Lung (tissue), 12 donors: ENCODE data around the gene STEAP3. TPM values are rescaled to one million over a fixed set of nuclear protein-coding genes. Genes with fewer than 3 reads are reported as not detected.

Source experiments
- ATAC-seq: fragments of 200-7000 bp; cut with Tn5 transposase; one replicate; pipeline ENCODE4 v1.9.1; 2020; ENCODE audit warnings: moderate number of reproducible peaks; ENCODE audit not compliant: insufficient read depth, low FRiP score
- DNase-seq, 3 donors: peaks; one replicate each; pipeline ENCODE4 v3.0.0-alpha.2; 2013 to 2017
- H3K27ac ChIP-seq, 2 donors: one replicate each; pipeline ENCODE4 v1.5.1; 2013; ENCODE audit warnings: mild to moderate bottlenecking in 2 of 2, moderate library complexity in 2 of 2, control low read depth in 1 of 2, inconsistent platforms in 1 of 2, low read depth in 1 of 2, low read length in 1 of 2
- H3K27me3 ChIP-seq, 3 donors: one replicate each; pipeline ENCODE4 v1.5.1; 2013; ENCODE audit warnings: low read length in 2 of 3; ENCODE audit not compliant: control insufficient read depth in 3 of 3, insufficient read depth in 3 of 3
- H3K36me3 ChIP-seq, 4 donors: one replicate each; pipeline ENCODE4 v1.5.1; 2013; ENCODE audit warnings: low read length in 4 of 4, mild to moderate bottlenecking in 1 of 4, moderate library complexity in 1 of 4; ENCODE audit not compliant: control insufficient read depth in 4 of 4, insufficient read depth in 4 of 4
- H3K4me1 ChIP-seq, 5 donors: one replicate each; pipeline ENCODE4 v1.5.1; 2013; ENCODE audit warnings: low read length in 5 of 5, mild to moderate bottlenecking in 2 of 5, moderate library complexity in 1 of 5; ENCODE audit not compliant: control insufficient read depth in 5 of 5, insufficient read depth in 5 of 5
- H3K4me3 ChIP-seq: one replicate; pipeline ENCODE4 v1.5.1; 2013; ENCODE audit warnings: mild to moderate bottlenecking, control low read depth, moderate library complexity
- H3K9ac ChIP-seq, 2 donors: one replicate each; pipeline ENCODE4 v1.5.1; 2013; ENCODE audit warnings: low read length in 2 of 2, control low read depth in 1 of 2; ENCODE audit not compliant: insufficient read depth in 1 of 2
- H3K9me3 ChIP-seq, 4 donors: one replicate each; pipeline ENCODE4 v1.5.1; 2013; ENCODE audit warnings: low read length in 3 of 4, mild to moderate bottlenecking in 1 of 4, moderate library complexity in 1 of 4; ENCODE audit not compliant: control insufficient read depth in 4 of 4, insufficient read depth in 3 of 4
- CTCF ChIP-seq: IDR thresholded peaks from 2 replicates; pipeline ENCODE4 v1.5.1; 2012; ENCODE audit warnings: mild to moderate bottlenecking; ENCODE audit errors: control extremely low read depth, extremely low read depth
- WGBS, 2 donors: extraction: QIAGEN DNeasy Blood & Tissue Kit; methylation state at CpG; one replicate each; pipeline ENCODE4 v1.1.7; 2013; 5-methylcytosine and 5-hydroxymethylcytosine counted together
- polyA plus RNA-seq, 2 donors: library from polyadenylated mRNA; stranded (reverse); fragments of 200-250 nt; gene quantifications; one replicate each; pipeline ENCODE4 v1.2.1, GENCODE V29; 2013
- total RNA-seq, 2 donors: library from RNA; depleted of rRNA in 1 of 2; stranded (reverse); fragments of >200 nt in 1 of 2; gene quantifications; one replicate each; pipeline ENCODE4 v1.2.1, GENCODE V29; 2014 to 2021
- donor health status: control.
- donor health status: control.
- donor health status: Bipolar disorder and iron deficiency.
- donor health status: healthy.
- donor health status: DM: yes; HTN: yes; CAD: no.

Gene STEAP3
- total and polyA plus RNA-seq, 4 donors = 4.3 to 47.8 (median 20.1) TPM

DNA sequence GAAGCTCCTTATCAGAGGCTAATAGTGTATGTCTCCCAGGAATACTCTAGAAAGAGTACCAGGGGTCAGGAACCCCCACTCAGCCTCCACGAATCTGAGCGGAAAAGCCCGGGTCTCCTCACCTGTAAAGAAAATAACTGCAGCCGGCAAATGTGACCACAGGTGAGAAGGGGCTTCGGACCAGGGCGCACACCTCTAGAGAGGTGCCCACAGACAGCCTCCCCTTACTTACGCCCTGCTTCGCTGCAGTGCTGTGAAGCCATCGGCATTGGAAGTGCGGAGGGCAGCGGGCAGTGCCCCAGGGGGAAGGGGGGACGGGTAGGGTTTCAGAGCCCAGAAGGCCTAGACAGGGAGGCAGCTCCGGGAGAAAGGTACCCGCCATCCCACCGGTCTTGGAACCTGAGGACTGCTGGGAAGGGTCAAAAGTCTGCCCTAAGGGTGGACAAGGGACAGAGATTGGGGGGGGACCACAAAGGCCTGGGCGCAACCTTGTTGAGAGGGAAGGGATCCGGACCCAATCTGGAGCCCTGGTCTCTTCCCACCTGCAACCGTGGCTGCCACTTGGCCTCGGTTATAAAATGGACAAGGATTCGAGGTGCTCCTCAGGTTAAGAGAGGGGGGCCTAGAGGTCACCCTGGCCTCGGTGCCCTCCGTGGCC lies 642 bp upstream of the STEAP3 start:
- no peak overlapping the region for H3K27ac ChIP-seq
- peak overlapping the region; percentile 1 for H3K4me3 ChIP-seq
- H3K9ac ChIP-seq = no peak overlapping the region
- WGBS, 2 donors = 76% methylated on average over 22 of the region's 22 CpGs
- H3K27me3 ChIP-seq = peaks cover 0 to 13% (median 8%) of the 10 kb centered on the region in 3 donors
- no peaks in the 10 kb centered on the region for H3K9me3 ChIP-seq
- peaks cover 0 to 18% (median 4%) of the 10 kb centered on the region in 5 donors for H3K4me1 ChIP-seq
- ATAC-seq (no peak), DNase-seq (no peak)
- no peak for TF ChIP-seq CTCF
- no peaks in the 10 kb centered on the region for H3K36me3 ChIP-seq

GRCh38 chr2:119224391-119225104 lies 914 bp downstream of the STEAP3 start:
- whole genome bisulfite sequencing, 2 donors = 16 to 21% methylated on average over 13 of the region's 13 CpGs
- peaks cover 0 to 13% (median 8%) of the 10 kb centered on the region in 3 donors for H3K27me3 ChIP-seq
- no peak overlapping the region for H3K9ac ChIP-seq
- H3K4me1 ChIP-seq = peaks cover 0 to 16% (median 4%) of the 10 kb centered on the region in 5 donors
- TF ChIP-seq CTCF = no peak
- DNase-seq (no peak), ATAC-seq (peak; percentile 29)
- H3K4me3 ChIP-seq = peak overlapping the region; percentile 43
- no peaks in the 10 kb centered on the region for H3K36me3 ChIP-seq
- no peak overlapping the region for H3K27ac ChIP-seq
- H3K9me3 ChIP-seq = no peaks in the 10 kb centered on the region

- no peak for DNase-seq
- H3K27me3 ChIP-seq = peaks cover 0 to 13% (median 8%) of the 10 kb centered on the region in 3 donors
- H3K36me3 ChIP-seq = no peaks in the 10 kb centered on the region
- no peak overlapping the region for H3K4me3 ChIP-seq
- no peak for TF ChIP-seq CTCF
- H3K9me3 ChIP-seq = no peaks in the 10 kb centered on the region
- no peak overlapping the region for H3K27ac ChIP-seq
- H3K4me1 ChIP-seq = peaks cover 0 to 16% (median 4%) of the 10 kb centered on the region in 5 donors
- ATAC-seq = no peak
- WGBS, 2 donors = 75 to 87% methylated on average over 7 of the region's 7 CpGs
- no peak overlapping the region for H3K9ac ChIP-seq
These were observed 1.7 kb downstream of the STEAP3 start for GRCh38 chr2:119225105-119225865.
